ENCODE measurements around the gene PAPPA.

Gene PAPPA

DNA sequence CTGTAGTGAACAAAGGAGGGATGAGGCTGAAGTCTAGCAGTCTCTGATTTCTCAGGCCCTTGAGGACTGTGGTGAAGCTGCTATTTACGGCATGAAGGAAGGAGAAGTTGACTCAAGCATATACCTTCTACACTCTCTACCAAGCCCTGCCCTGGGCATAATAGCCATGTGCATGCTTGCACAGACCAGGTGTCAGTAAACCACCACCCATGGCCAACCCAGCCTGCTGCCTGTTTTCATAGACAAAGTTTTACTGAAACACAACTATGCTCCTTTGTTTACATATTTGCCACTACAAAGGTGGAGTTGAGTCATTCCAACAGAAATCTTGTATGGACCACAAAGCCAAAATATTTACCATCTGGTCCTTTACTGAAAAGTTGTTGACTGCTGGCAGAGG lies 126.9 kb downstream of the PAPPA start:
- DNase-seq = no peak

DNA sequence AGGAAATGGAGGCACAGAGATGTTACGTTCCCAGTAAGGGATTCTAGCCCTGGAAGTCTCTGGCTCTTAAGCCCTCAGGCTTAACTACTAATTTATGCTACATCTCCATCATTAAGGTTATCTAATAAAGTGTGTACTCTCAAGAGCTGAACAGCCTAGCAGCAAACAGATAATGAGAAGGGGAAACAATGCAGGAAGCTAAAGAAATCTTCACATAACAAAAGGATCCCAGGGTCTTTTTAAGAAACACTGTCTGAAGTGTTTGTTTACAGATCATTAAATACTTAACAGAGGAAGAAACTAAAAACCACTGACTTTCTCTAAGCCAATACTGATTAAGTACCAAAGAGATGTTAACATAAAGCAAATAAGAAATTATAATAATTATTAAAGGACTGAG lies 129.0 kb downstream of the PAPPA start:
- no peak for DNase-seq

DNA sequence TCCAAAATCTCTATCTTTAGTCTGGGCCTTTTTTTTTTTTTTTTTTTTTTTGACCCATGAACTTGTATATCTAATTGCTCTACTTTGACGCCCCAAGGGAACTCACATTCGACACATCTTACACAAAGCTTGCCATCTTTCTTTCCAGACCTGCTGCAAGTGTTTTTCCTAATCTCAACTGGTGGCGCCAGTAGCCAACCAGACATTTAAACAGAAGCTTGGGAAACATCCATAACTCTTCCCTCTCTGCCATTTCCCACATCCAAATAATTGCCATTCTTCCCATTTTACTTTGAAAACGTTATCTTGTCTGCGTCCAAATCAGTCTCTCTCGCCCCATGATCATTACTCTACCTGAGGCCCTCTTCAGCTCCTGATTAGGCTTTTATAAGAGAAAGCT lies 130.9 kb downstream of the PAPPA start:
- DNase-seq = no peak

DNA sequence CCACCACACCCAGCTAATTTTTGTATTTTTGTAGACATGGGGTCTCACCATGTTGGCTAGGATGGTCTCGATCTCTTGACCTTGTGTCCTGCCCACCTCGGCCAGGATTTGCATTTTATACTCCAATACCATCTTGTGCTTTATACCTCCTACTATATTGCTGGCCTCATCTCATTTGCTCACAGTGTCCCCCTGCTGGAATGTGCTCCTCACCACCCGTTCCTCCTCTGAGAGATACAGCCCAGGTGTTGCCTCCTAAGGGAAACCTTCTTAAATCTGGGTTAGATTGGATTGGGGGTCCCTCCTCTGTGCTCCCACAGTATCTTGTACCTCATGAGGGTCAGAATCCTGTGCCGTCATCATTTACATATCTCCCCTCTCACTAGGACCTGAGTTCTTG lies 131.7 kb downstream of the PAPPA start:
- no peak for DNase-seq

DNA sequence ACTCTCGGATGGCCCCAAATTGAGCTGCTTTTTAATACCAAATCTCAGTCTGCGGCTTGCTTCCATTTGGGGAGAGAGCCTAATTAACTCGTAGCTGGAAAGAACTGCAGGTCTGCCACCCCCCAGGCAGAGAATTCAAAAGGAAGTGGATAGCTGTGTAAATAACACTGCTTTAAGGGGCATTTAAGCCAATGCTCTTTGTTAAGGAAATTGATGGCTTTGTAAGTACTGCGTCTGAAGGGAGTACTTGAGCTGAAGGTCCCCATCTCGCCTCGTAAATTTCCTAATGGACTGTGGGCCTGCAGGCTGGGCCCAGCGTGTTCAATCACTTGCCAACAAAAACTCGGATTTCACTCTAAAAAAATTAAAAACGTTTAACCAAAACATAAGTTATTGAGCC lies 132.7 kb downstream of the PAPPA start:
- DNase-seq = no peak

DNA sequence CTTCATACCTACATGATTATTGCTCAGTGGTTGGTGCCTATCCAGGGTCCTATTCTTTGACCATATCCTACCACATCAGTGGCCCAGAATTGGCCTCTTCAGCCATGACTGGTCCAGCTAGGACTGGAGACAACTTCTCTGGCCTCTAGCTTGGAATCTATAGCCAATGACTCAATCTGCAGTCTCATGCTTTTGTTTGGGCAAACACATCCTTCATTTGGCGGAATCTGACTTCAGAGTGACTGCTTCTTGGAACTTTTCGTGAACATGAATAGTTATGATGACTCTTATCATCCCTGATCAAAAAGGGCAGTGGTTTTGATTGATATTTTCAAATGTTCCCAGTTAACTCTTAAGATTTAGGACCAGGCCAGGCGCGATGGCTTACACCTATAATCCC lies 134.1 kb downstream of the PAPPA start:
- no peak for DNase-seq

DNA sequence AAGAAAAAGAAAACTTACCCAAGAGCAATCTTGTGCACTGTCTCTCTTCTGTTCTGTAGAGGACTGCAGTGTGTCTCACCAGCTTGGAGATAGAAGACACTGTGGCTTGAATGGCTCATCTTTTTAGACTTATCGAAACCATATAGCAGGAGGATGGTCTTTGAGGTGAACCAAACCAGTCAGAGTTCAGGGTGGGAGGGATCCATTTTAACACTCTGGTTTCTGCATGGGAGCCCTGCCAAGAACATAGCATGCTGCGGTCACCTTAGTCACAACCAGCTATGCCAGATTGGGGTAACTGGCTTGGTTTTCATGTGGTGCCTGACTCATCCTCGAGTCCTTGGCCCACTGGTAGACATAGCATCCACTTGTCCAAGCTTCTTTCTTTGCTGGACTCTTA lies 135.1 kb downstream of the PAPPA start:
- DNase-seq = peak; percentile 13

DNA sequence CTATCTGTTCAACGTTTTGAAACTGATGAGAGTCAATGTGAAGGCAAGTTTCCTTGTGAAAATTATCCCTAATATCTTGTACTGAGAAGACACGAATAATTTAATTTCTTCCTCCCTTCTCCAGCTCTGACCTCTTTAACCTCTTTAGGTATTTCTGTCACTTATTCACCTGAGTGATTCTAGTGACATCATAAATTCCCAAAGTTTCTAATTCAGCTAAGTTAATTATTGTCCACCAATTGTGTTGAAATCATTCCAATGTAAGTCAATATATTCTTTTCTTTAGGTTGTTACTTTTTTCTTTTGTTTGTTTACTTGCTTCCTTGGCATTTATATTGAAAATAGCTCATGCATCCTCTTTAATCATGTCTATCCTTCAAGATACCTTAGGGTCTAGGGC lies 143.8 kb downstream of the PAPPA start:
- no peak for DNase-seq

DNA sequence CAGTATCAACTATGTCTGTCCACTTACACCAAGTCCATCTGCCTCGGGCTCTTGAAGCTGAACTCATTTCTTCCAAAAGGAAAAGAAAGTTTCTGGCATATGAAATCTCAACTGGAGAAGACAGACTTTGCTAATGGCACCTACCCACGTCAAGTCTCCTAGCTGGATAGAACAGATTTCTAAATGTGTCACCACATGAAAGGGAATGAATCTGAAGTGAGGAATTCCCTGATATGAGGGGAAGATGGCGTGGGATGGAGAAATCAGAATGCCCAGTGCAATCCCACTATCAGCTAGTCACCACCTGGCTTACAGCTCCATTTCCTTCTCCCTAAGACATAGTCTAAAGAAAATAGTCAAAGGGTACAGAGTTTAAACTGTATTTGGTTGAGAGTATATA lies 144.7 kb downstream of the PAPPA start:
- DNase-seq = no peak

DNA sequence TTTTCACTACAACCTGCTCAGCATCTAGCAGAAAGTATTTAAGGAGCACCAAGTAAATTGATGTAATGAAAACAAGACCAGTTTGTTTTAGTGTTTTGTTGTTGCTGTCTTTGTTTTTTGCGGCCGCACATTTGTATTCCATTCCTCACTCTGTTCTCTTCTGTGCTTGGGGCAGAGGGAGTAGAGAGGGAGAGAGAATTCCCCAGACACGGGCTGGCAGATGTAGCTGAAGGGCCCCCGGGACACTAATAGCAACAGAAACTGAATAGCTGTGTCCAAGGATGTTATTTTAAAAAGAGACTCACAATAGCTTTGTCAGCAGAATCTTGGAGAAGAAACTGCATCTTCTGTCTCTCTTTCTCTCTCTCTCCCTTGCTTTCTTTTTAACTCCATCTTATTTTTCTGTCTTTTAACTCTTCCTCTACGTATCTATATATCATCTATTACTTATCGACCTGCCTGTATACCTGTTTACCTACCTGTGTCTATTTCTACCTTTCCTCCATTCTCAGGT lies 145.3 kb downstream of the PAPPA start:
- DNase-seq = no peak

DNA sequence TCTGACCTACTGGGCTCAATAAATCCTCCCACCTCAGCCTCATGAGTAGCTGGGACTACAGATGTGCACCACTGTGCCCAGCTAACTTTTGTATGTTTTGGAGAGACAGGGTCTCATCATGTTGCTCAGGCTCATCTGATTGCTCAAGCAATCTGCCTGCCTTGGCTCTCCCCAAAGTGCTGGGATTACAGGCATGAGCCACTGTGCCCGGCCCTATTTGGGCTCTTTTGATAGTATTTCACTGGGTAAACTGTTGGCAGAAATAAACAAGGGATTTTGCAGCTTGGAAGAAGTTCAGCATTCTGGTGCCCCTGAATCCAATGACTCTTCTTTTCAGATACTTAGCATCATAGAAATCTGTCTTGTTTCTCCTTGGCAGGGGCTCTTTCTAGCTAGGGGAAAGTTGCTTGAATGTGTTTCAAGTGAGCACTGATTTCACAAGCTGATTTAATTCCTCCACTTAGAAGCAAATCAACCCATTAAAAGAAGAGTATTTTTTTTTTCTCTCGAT lies 146.8 kb downstream of the PAPPA start:
- no peak for DNase-seq

DNA sequence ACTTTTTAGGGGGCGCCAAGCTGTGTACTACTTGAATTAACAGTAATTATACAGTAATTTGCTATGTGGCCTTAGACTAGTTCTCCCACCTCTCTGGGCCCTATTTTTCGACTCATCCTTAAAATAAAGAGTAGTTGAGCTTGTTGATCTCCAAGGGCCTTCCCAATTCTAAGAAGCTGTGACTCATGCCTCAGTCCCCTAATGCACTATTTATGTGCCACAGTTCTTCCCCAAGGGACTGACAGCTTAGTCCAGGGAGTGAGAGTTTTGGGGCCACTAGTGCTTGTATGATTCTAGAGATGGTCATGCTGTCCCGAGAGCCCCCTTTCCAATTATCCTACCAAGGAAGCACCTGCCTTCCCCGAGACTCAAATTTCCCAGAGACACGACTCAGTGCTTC lies 149.7 kb downstream of the PAPPA start:
- DNase-seq = no peak

DNA sequence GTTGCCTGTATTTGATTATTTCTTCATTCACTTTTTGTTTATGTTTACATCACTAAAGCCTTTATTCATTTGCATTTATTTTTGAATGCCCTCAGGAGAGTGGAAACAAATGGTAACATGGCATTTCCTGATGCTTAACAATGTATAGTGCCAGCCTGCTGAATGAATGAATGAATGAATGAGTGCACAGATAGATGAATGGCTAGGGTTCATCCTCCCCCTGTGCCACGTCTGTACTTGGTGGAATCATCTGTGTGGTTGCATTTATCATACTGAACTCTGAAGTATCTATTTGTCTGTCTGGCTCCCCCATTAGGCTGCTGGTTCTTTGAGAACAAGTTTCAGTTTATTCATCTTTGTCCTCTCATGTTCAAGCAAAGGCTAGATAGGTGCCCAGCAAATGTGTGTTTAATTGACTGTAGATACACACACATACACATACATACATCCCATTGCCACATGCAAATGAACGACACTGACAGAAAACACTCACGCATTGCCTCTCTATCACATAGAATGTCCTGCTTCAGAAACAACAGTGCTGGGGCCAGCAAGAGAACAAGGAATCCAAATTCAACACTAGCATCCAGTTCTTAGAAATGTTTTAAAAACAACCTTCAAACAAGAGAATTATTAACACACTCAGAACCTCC lies 150.4 kb downstream of the PAPPA start:
- DNase-seq = no peak

DNA sequence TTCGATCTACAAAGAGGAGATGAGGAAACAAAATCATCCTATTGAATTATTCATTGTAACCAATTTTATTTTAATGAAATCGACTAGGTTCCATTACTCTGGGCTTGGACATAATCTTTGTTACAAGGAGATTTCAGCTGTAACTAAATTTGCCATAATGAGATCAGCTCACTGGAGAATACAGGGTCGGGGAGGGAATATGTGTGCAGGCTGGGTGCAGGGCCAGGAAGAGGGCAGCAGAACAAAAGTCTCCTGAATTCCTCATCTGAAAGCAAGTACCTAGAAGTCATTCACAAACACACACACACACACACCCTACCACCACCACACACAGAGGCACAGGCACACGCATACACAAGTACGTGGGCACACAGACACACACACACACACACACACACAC lies 151.2 kb downstream of the PAPPA start:
- DNase-seq = no peak

DNA sequence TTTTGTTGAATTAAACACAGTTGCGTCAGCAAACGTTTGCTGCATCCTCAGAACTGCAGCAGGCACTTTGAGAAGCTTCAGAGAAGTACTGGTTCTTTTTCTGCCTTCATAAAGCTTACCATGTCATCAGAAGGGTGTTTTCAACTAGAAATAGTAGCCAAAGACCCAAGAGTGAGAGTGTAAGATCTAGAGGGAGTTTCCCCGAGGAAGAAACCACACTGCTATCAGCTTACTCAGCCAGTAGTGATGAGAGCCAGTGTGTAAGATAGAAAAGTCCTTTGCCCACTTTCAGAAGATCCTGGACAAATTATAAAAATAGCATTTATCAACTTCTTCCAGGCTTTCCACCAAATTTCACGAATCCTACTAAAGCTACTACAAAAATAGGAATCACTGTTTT lies 154.5 kb downstream of the PAPPA start:
- no peak for DNase-seq

DNA sequence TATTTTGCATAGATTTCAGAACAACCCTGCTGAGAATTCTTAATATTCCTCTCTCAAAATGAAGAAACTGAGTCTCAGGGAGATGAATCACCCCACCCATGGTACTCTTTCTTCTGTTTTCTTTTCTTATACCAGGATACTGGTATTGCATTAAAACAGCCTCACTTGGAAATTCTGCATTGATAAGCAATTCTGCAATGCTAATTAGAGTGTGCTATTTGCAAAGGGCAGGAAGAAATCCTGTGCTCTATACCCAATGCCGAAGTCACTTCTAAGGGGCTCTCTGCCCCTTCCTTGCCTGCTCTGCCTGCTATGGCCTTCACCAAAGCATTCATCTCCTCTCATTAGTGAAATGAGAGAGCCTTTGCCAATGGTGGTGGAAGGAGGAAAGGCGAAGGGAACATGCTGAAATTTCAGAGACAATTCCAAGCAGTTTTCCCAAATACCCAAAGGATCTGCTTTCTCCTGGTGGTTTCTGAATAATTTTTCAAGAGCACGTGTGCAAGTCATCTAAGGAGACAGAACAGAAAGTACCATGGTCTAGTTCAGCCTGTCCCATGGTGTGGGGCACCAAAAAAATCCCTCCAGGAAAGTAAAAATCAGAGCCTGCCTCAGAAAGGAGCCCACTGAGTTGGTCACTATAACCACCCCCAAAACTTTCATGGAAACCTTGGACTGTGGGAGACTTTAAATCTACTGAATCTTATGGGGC lies 156.5 kb downstream of the PAPPA start:
- no peak for DNase-seq

DNA sequence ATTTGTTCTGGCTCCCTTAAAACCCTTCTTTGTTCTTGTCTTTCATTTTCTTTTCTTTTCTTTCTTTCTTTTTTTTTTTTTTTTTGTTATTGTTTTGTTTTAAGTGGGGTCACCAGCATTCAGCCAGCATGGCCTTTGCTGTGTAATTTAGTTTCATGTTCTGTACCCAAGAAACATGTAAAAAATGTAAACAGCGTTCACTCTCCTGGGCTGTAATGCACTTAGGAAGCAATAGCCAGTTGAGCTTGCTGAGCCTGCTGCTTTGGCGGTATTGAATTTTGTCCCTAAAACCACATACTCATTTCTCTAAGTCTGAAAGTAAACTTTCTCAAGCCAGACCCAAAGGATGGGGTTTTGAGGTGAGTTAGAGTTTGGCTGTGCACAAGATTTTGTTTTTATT lies 158.6 kb downstream of the PAPPA start:
- DNase-seq = no peak

DNA sequence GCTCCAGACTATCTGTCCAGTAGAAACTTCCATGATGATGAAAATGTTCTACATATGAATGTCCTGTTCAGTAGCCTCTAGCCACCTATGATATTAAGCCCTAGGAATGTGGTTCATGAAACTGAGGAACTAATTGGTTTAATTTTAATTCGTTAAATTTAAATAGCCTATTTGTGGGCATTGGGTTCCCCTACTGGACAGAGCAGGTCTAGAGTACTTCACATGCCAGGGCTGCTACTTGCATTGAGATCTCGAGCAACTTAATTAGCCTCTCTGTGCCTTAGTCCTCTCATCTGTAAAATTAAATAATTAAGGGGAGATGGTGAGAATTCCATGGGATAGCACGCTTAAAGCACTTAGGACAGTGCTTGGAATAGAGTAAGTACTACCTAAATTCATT lies 160.0 kb downstream of the PAPPA start:
- DNase-seq = no peak

DNA sequence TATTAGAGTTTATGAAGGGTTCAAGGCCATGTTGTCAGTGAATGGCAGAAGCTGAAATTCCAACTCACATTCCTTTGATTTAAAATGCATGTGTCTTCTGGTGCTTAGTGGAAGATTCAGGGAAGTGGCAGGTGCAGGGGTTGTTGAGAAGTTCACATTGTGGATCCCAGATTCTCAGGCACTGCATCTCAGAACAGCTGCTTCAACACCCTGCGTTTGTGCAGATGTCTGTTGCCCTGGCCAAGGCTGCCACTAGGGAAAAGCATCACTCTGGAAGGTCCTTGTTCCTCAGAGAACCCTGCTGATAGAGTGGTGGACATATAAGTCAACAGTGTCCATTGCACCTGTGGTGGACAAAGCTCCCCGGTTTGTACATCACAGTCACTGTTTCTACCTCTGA lies 162.7 kb downstream of the PAPPA start:
- no peak for DNase-seq

DNA sequence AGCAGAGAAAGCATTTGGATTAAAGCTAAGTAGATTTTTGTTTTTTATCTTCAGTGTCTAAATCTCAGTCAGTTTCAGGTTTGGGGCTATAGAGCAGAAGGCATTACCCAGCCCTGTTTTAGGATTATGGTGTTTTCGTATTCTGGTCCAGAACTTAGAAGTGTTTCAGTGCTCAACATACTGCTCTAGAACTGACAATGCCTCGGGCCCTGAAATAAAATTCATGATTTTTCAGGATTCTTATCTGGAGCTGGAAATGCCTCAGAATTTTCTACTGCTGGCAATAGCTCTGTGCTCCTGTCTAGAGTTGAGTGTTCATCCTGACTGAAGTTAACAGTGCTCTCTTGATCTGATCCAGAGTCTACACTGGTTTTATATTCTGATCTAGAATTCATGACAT lies 163.9 kb downstream of the PAPPA start:
- DNase-seq = no peak

DNA sequence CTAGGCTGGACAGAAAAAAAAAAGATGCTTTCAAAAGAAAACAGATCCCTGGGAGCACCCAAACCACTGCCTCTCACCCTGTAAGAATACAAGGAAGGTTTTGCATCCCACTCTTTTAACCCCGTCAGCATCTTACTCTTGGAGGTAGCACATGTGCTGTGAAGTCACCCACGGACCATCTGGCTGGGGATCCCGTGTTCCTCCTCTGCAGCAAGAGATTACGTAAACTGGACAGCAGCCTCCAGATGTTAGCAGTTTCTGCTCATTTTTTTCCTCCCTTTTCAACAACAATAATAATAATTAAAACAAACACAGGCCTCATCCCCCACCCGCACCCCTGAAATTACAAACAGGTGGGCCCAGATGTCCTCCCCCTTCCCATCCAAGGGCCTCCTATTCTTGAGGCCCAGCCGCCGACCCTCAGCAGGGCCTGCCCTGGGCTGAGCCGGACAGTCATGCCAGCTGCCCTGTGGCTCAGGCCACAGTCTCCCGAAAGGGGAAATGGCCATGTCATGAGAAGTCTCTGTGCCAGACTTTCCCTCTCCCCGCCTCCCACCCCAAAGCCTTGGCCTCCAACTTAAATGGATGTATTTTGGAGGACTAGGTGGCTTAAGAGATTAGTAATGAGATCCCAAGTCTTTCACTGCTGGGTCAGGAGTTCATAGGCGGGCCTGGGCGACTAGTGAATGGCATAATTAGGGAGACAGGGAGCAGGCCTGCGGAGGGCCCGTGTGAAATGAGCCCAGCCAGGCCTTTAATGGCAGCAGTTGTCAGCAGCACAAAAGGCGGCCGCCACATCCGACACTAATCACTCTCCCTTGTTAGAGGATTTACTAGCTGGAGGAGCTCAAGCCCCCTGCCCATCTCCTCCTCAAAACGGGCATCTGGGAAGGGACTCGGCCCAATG lies 165.1 kb downstream of the PAPPA start:
- DNase-seq = no peak

DNA sequence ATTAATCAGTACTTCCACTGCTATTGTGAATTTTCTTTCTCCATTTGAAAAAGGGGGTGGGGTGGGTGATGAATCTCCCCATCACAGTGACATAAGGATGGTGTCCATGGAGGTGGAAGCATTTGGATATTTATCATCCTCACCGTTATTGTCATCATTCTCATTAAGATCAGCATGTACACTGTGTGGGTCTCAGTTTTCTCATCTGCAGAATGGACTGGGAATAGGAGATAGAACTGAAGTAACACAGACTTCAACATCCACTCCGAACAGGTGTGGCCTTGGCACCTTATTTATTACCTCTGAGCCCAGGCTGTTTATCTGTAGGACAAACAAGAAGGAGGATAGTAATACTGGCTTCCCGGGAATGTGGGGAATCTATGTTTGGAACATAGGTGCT lies 165.9 kb downstream of the PAPPA start:
- DNase-seq = no peak

DNA sequence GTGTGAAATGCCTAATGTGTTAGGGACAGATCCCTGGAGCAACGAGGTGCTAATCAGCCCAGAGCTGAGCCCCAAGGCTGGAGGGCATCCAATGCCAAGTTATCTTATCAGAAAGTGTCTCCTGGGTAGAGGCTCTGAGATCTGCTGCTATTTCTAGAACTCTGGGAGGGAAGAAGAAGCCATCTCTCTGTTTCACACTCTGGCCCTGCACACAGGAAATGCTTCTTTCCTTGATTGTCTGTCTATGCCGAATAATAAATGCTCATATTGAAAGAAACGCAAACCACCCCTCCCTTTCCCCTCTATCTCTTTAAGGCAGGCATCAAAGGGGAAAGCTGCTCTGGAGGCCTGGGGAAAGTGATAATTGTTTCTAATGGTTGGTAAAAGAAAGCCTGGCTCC lies 166.7 kb downstream of the PAPPA start:
- no peak for DNase-seq

DNA sequence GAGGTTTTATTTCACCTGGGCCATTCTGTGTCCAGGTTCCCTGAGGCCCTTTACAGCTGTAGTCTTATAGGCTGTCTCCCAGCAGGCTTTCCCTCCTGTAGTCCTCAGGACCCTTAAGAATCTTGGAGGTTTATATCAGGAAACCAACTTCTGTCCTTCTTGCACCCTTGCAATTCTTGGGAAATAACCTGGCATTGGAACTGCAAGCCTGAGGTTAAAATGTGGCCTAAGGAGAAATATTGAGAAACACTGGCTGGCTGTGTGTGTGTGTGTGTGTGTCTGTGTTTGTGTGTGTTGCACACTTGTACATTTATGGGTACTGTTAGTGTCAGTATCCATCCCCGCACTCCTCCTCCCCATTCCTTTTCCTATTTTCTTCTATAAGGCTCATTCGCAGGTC lies 168.9 kb downstream of the PAPPA start:
- no peak for DNase-seq

Data from NK-92 treated with Interleukin-12 subunit alpha and Interleukin-12 subunit beta, amount 100 ng/mL, for 24 hours (cell line).